ENCODE data around the gene BNC1.
"Not testable (repeated sequence)": the region's sequence is repeated elsewhere in the genome, so short reads cannot be mapped to it uniquely, and the experiment has no call there.

The BNC1 gene

GRCh38 chr15:83295417-83295816, 11.0 kb upstream of the BNC1 start:
- no peak for DNase-seq

- no peak for DNase-seq
These were observed 8.7 kb upstream of the BNC1 start for GRCh38 chr15:83293201-83293600.

- no peak for DNase-seq
These were observed 7.9 kb upstream of the BNC1 start for GRCh38 chr15:83292317-83292716.

GRCh38 chr15:83290236-83290635, 5.8 kb upstream of the BNC1 start:
- DNase-seq: no peak

- DNase-seq: no peak
These were observed 4.7 kb upstream of the BNC1 start for GRCh38 chr15:83289160-83289559.

GRCh38 chr15:83288381-83288801, 3.9 kb upstream of the BNC1 start:
- no peak for DNase-seq

- no peak for DNase-seq
These were observed 3.1 kb upstream of the BNC1 start for GRCh38 chr15:83287541-83288027.

GRCh38 chr15:83285979-83286553, 1.6 kb upstream of the BNC1 start:
- DNase-seq: no peak

GRCh38 chr15:83285284-83285978, 967 bp upstream of the BNC1 start:
- no peak for DNase-seq

GRCh38 chr15:83283813-83284558, 478 bp downstream of the BNC1 start:
- no peak for DNase-seq

- DNase-seq: peak; percentile 0
These were observed 1.2 kb downstream of the BNC1 start for GRCh38 chr15:83283138-83283812.

- DNase-seq: no peak
These were observed 1.7 kb downstream of the BNC1 start for GRCh38 chr15:83282776-83283137.

GRCh38 chr15:83282141-83282540, 2.3 kb downstream of the BNC1 start:
- DNase-seq: no peak

GRCh38 chr15:83278191-83278590, 6.3 kb downstream of the BNC1 start:
- DNase-seq: no peak

GRCh38 chr15:83276661-83277060, 7.8 kb downstream of the BNC1 start:
- no peak for DNase-seq

GRCh38 chr15:83275412-83275811, 9.1 kb downstream of the BNC1 start:
- no peak for DNase-seq

GRCh38 chr15:83270176-83270575, 14.3 kb downstream of the BNC1 start:
- no peak for DNase-seq

GRCh38 chr15:83268147-83268546, 16.3 kb downstream of the BNC1 start:
- DNase-seq: no peak

- DNase-seq: no peak
These were observed 21.7 kb downstream of the BNC1 start for GRCh38 chr15:83262594-83263315.

GRCh38 chr15:83262181-83262580, 22.3 kb downstream of the BNC1 start:
- not testable (repeated sequence) for DNase-seq

GRCh38 chr15:83250781-83251180, 33.7 kb downstream of the BNC1 start:
- no peak for DNase-seq

- DNase-seq: no peak
These were observed 35.5 kb downstream of the BNC1 start for GRCh38 chr15:83249030-83249343.

Measured in inflammatory macrophage treated with lipopolysaccharide for 4 hours (primary cell).